BLaER1 (cell line): ENCODE measurements around the gene CREG2.

Experiments used
- H3K27ac ChIP-seq: shearing (Covaris generic); formaldehyde crosslinking; 2 replicates; pipeline ENCODE4 v1.8.1; 2022
- H3K27me3 ChIP-seq: shearing (Covaris generic); formaldehyde crosslinking; 2 replicates; pipeline ENCODE4 v1.8.1; 2022
- H3K36me3 ChIP-seq: shearing (Covaris generic); formaldehyde crosslinking; 2 replicates; pipeline ENCODE4 v1.8.1; 2022
- H3K4me1 ChIP-seq: shearing (Covaris generic); formaldehyde crosslinking; 2 replicates; pipeline ENCODE4 v1.8.1; 2022
- H3K4me2 ChIP-seq: shearing (Covaris generic); formaldehyde crosslinking; 2 replicates; pipeline ENCODE4 v1.8.1; 2022
- H3K4me3 ChIP-seq: shearing (Covaris generic); formaldehyde crosslinking; 2 replicates; pipeline ENCODE4 v1.8.1; 2022
- H3K9ac ChIP-seq: shearing (Covaris generic); formaldehyde crosslinking; 2 replicates; pipeline ENCODE4 v1.8.1; 2022
- H3K9me3 ChIP-seq: shearing (Covaris generic); formaldehyde crosslinking; 2 replicates; pipeline ENCODE4 v1.8.1; 2022
- H4K20me1 ChIP-seq: shearing (Covaris generic); formaldehyde crosslinking; 2 replicates; pipeline ENCODE4 v1.8.1; 2022
- Cebpa-rat ChIP-seq: shearing (Covaris generic); IDR thresholded peaks from 2 replicates; pipeline ENCODE4 v1.8.1; 2022

CREG2 gene

GRCh38 chr2:101387151-101387834 is at the start of gene CREG2:
Gene CREG2, minus strand, starts transcription at chr2:101387503. Its CDS starts 46 bp downstream, at chr2:101387457.
- H3K4me3 ChIP-seq = peak within 1 kb of the TSS; percentile 16; the same call in 1 of the 2 replicates
- H3K4me1 ChIP-seq = peaks cover 7% of the 10 kb centered on the region; the same call in 1 of the 2 replicates
- peaks cover 19% of the 10 kb centered on the region; the same call in 1 of the 2 replicates for H4K20me1 ChIP-seq
- peaks cover 17% of the 10 kb centered on the region for H3K9me3 ChIP-seq
- no peak within 1 kb of the TSS for H3K27ac ChIP-seq
- no peak within 1 kb of the TSS for H3K9ac ChIP-seq
- 0 out of 2 replicates have a peak within 1 kb of the TSS, but pooled peaks have one; percentile 28 for H3K4me2 ChIP-seq
- no peak for TF ChIP-seq Cebpa-rat
- H3K36me3 ChIP-seq = no peaks in the 10 kb centered on the region
- peaks cover 60% of the 10 kb centered on the region for H3K27me3 ChIP-seq

- Histone ChIP-seq H3K9me3 (no peaks in the 10 kb centered on the region), H3K36me3 (no peaks in the 10 kb centered on the region), H3K27ac (no peak overlapping the region), H3K4me1 (peaks cover 14% of the 10 kb centered on the region), H3K27me3 (no peaks in the 10 kb centered on the region), H3K9ac (peak overlapping the region; percentile 54), H3K4me3 (peak overlapping the region; percentile 45), H3K4me2 (peak overlapping the region; percentile 76), H4K20me1 (no peaks in the 10 kb centered on the region)
- TF ChIP-seq Cebpa-rat = no peak
Measured at GRCh38 chr2:101435001-101435862, 47.9 kb upstream of the CREG2 start.

GRCh38 chr2:101433465-101433864 is 46.2 kb upstream of the CREG2 start:
- Histone ChIP-seq H3K4me3 (no peak overlapping the region), H4K20me1 (no peaks in the 10 kb centered on the region), H3K27ac (no peak overlapping the region), H3K36me3 (no peaks in the 10 kb centered on the region), H3K4me1 (peaks cover 14% of the 10 kb centered on the region), H3K4me2 (no peak overlapping the region), H3K27me3 (no peaks in the 10 kb centered on the region), H3K9ac (no peak overlapping the region), H3K9me3 (no peaks in the 10 kb centered on the region)
- TF ChIP-seq Cebpa-rat = no peak

- Histone ChIP-seq H3K27me3 (no peaks in the 10 kb centered on the region), H3K27ac (no peak overlapping the region), H3K36me3 (no peaks in the 10 kb centered on the region), H3K9ac (no peak overlapping the region), H3K4me1 (peaks cover 14% of the 10 kb centered on the region), H3K4me2 (no peak overlapping the region), H3K4me3 (no peak overlapping the region), H4K20me1 (no peaks in the 10 kb centered on the region), H3K9me3 (no peaks in the 10 kb centered on the region)
- no peak for TF ChIP-seq Cebpa-rat
Measured at GRCh38 chr2:101432411-101433181, 45.3 kb upstream of the CREG2 start.

- no peak overlapping the region for H3K27ac ChIP-seq
- H3K4me2 ChIP-seq = no peak overlapping the region
- no peak for TF ChIP-seq Cebpa-rat
- peaks cover 14% of the 10 kb centered on the region for H3K4me1 ChIP-seq
- no peaks in the 10 kb centered on the region for H3K36me3 ChIP-seq
- no peak overlapping the region for H3K4me3 ChIP-seq
- H3K27me3 ChIP-seq = no peaks in the 10 kb centered on the region
- H3K9me3 ChIP-seq = no peaks in the 10 kb centered on the region
- H3K9ac ChIP-seq = no peak overlapping the region
- no peaks in the 10 kb centered on the region for H4K20me1 ChIP-seq
Measured at GRCh38 chr2:101431486-101431885, 44.2 kb upstream of the CREG2 start.

- H3K27me3 ChIP-seq = no peaks in the 10 kb centered on the region
Measured at GRCh38 chr2:101430156-101430555, 42.9 kb upstream of the CREG2 start.

GRCh38 chr2:101429453-101429852 is 42.1 kb upstream of the CREG2 start:
- H3K27me3 ChIP-seq = no peaks in the 10 kb centered on the region
- no peak overlapping the region for H3K27ac ChIP-seq
- peaks cover 2% of the 10 kb centered on the region for H3K4me1 ChIP-seq
- no peaks in the 10 kb centered on the region for H3K36me3 ChIP-seq
- H3K9me3 ChIP-seq = no peaks in the 10 kb centered on the region
- no peak overlapping the region for H3K4me2 ChIP-seq
- TF ChIP-seq Cebpa-rat = no peak
- no peak overlapping the region for H3K9ac ChIP-seq
- H4K20me1 ChIP-seq = no peaks in the 10 kb centered on the region
- no peak overlapping the region for H3K4me3 ChIP-seq

More at GRCh38 chr2:101430156-101430555, 42.9 kb upstream of the CREG2 start:
- H3K4me3 ChIP-seq = no peak overlapping the region
- peaks cover 9% of the 10 kb centered on the region for H3K4me1 ChIP-seq
- H3K36me3 ChIP-seq = no peaks in the 10 kb centered on the region
- no peak overlapping the region for H3K9ac ChIP-seq
- no peak overlapping the region for H3K27ac ChIP-seq
- no peak overlapping the region for H3K4me2 ChIP-seq
- H4K20me1 ChIP-seq = no peaks in the 10 kb centered on the region
- no peaks in the 10 kb centered on the region for H3K9me3 ChIP-seq
- TF ChIP-seq Cebpa-rat = no peak

- Histone ChIP-seq H3K36me3 (no peaks in the 10 kb centered on the region), H3K9me3 (no peaks in the 10 kb centered on the region), H3K4me2 (no peak overlapping the region), H3K4me3 (no peak overlapping the region), H3K9ac (no peak overlapping the region), H3K27ac (no peak overlapping the region), H3K27me3 (no peaks in the 10 kb centered on the region), H3K4me1 (no peaks in the 10 kb centered on the region), H4K20me1 (no peaks in the 10 kb centered on the region)
- TF ChIP-seq Cebpa-rat = no peak
Measured at GRCh38 chr2:101428422-101429176, 41.3 kb upstream of the CREG2 start.

- TF ChIP-seq Cebpa-rat = no peak
- H3K4me3 ChIP-seq = no peak overlapping the region
- no peaks in the 10 kb centered on the region for H3K4me1 ChIP-seq
- H3K27me3 ChIP-seq = no peaks in the 10 kb centered on the region
- no peak overlapping the region for H3K9ac ChIP-seq
- H3K36me3 ChIP-seq = no peaks in the 10 kb centered on the region
- no peaks in the 10 kb centered on the region for H3K9me3 ChIP-seq
- H4K20me1 ChIP-seq = no peaks in the 10 kb centered on the region
- no peak overlapping the region for H3K27ac ChIP-seq
- no peak overlapping the region for H3K4me2 ChIP-seq
Measured at GRCh38 chr2:101427743-101428142, 40.4 kb upstream of the CREG2 start.
